ENCODE results near the gene RPS15. TPM values are rescaled to one million over a fixed set of nuclear protein-coding genes. Genes with fewer than 3 reads are reported as not detected.

RPS15 gene
- total and polyA plus RNA-seq, 4 experiments from 2014 or later: 1,715 to 2,757 (median 2,201) TPM

DNA sequence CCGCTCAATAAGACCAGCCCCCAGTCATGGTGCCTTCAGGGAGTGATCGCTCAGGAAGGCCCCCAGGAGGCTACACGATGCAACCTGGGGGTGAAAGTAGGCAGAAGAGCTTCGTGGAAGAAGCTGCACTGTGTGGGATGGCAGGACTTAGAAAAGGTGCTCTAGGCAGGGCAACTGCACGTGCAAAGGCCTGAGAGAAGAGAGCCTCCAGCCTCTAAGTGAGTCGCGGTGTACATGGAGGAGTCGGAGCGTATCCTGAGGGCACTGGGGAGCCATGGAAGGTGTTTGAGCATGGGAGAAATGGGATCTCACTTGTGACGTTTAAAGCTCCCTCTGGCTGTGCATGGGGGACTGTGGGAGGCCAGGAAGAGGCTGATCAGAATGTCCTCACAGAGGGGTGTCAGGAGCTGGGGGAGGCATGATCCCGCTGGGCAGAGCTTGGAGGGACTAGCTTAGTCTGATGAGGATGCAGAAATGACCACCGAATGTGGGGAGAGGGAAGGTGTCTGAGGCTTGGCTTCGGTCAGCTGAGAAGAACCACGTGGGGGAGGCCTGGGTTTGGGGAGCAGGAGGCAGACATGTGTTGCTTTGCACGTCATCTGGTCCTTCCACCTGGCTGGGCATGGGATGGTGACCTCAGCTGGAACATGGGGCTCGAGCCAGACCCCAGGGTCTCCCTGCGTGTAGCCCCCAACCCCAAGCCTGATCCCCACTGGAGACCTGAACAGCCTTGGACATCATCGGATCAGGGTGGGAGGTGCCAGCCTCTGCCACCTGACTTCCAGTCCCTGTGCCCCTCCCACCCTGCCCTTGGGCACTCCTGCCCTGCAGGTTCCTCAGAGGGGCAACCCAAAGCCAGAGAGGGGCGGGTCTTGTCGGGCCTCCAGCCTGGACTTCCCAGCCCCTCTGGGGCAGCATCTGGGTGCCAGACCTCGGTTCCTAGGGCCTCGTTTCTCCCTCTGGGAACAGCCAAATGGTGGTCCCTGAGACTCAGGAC, 12.8 kb downstream of the RPS15 start:
- intact Hi-C loops (cut with micrococcal nuclease): no loop called here
- H3K4me3 ChIP-seq (ENCODE audit: low read length in 2 of 2): no peak overlapping the region
- no peak for DNase-seq
- no peak overlapping the region for H3K27ac ChIP-seq (ENCODE audit: low read depth, low read length)
- peaks cover 40% of the 10 kb centered on the region for H3K27me3 ChIP-seq (ENCODE audit: insufficient read depth, low read length)
- H3K4me1 ChIP-seq (ENCODE audit: insufficient read depth, low read length): peaks cover 32% of the 10 kb centered on the region
- H3K9me3 ChIP-seq (ENCODE audit: control insufficient read depth in 1 of 2, low read length in 2 of 2): no peaks in the 10 kb centered on the region
- Mint-ChIP-seq H3K4me1 (peaks cover 8 to 32% (median 19%) of the 10 kb centered on the region in 4 donors), H3K4me3 (peak overlapping the region in 5 of 8 donors; percentile 25 to 68 (median 47)), H3K36me3 (no peaks in the 10 kb centered on the region), H3K9me3 (peaks cover 0 to 3% (median 0%) of the 10 kb centered on the region in 8 donors), H3K27me3 (peaks cover 34 to 49% of the 10 kb centered on the region in 2 donors), H3K27ac (peak overlapping the region in 3 of 7 donors; percentile 17 to 65 (median 39))
- CTCF ChIA-PET (ENCODE audit: partially characterized antibody): no interaction called here
- POLR2A ChIA-PET (ENCODE audit: partially characterized antibody): no interaction called here
- H3K36me3 ChIP-seq (ENCODE audit: insufficient read depth, low read length): no peaks in the 10 kb centered on the region

DNA sequence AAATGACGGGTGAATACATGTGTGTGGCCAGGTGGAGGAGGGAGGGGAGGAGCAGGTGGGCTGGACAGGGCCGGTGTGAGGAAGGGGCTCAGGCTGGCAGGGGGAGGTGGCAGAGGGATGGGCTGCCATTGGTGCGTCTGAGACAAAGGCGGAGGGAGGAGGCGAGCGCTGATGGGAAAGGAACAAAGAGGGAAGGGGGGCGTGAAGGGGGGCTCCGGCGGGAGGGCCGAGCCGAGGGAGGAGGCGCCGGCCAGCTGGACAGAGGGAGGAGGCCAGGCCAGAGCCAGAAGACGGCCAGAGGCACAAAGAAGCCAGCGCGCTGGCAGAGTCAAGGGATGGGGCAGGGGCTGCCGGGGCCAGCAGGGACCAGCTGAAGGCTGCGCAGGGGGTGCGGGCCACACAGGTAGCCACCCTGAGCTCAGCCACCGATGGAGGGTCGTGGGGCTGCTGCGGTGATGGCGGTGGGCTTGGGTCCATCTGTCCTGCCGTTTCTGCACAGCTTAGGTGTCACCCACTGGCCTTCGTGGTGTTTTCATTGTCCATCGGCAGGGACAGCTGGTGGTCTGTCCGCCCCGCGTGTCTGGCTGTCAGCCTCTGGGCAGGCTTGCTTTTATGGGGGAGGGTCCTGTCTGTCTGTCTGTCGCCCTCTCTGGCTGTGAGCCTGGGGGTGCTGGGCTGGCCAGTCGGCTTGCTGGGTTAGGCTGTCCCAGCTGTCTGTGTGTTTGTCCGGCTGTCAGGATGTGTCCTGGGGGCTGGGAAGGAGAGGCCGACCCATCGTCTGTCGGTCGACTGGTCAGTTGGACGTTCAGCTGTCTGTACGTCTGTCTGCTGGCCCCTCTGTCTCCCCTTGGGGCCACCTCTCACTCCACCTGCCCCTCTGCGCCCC, 14.0 kb downstream of the RPS15 start:
- peaks cover 0 to 2% (median 0%) of the 10 kb centered on the region in 8 donors for H3K9me3 Mint-ChIP-seq
- peaks cover 37% of the 10 kb centered on the region for H3K27me3 ChIP-seq (ENCODE audit: insufficient read depth, low read length)
- H3K27me3 Mint-ChIP-seq: peaks cover 33 to 49% of the 10 kb centered on the region in 2 donors
- peaks cover 8 to 32% (median 19%) of the 10 kb centered on the region in 4 donors for H3K4me1 Mint-ChIP-seq
- no peak overlapping the region for H3K27ac Mint-ChIP-seq
- CTCF ChIA-PET (ENCODE audit: partially characterized antibody): interaction anchor here (1.5 kb wide), 1 partner anchor 14 kb away, joined by 3 read pairs; no protein-coding TSS in a partner anchor
- H3K4me3 Mint-ChIP-seq: no peak overlapping the region
- no peaks in the 10 kb centered on the region for H3K36me3 ChIP-seq (ENCODE audit: insufficient read depth, low read length)
- DNase-seq: no peak
- no peak overlapping the region for H3K4me3 ChIP-seq (ENCODE audit: low read length in 2 of 2)
- H3K36me3 Mint-ChIP-seq: no peaks in the 10 kb centered on the region
- no peaks in the 10 kb centered on the region for H3K9me3 ChIP-seq (ENCODE audit: control insufficient read depth in 1 of 2, low read length in 2 of 2)
- POLR2A ChIA-PET (ENCODE audit: partially characterized antibody): interaction anchor here (0.6 kb wide), 1 partner anchor 9 kb away, joined by 3 read pairs; no protein-coding TSS in a partner anchor
- no peak overlapping the region for H3K27ac ChIP-seq (ENCODE audit: low read depth, low read length)
- H3K4me1 ChIP-seq (ENCODE audit: insufficient read depth, low read length): peaks cover 30% of the 10 kb centered on the region
- intact Hi-C loops (cut with micrococcal nuclease): no loop called here

DNA sequence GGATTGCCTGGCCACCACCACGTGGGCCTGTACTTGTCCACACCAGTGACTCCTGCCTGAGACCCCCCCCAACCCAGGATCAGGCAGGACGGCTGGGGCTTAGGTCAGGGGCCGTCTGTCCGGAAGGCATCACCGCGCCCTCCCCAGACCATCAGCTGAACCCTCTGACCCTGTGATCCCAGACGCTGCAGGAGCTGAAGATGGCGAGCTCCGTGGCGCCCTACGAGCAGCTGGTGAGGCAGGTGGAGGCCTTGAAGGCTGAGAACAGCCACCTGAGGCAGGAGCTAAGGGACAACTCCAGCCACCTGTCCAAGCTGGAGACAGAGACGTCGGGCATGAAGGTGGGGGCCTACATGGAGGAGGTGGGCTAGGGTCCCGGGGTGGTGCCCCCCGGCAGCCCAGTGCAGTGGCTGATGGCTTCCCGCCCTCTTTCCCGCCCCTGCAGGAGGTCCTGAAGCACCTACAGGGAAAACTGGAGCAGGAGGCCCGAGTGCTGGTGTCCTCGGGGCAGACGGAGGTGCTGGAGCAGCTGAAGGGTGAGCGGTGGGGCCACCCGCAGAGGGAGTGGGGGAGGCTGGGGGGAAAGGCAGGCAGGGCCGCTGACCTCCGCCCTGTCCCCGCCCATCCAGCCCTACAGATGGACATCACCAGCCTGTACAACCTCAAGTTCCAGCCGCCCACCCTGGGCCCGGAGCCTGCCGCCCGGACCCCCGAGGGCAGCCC, 14.8 kb downstream of the RPS15 start:
- Histone ChIP-seq H3K27ac (ENCODE audit: low read depth, low read length) (no peak overlapping the region), H3K27me3 (ENCODE audit: insufficient read depth, low read length) (peaks cover 29% of the 10 kb centered on the region), H3K36me3 (ENCODE audit: insufficient read depth, low read length) (no peaks in the 10 kb centered on the region), H3K4me1 (ENCODE audit: insufficient read depth, low read length) (peaks cover 30% of the 10 kb centered on the region), H3K4me3 (ENCODE audit: low read length in 2 of 2) (no peak overlapping the region), H3K9me3 (ENCODE audit: control insufficient read depth in 1 of 2, low read length in 2 of 2) (no peaks in the 10 kb centered on the region)
- ChIA-PET POLR2A (ENCODE audit: partially characterized antibody) (interaction anchor here (0.6 to 0.9 kb wide), 2 partner anchors 10 to 38 kb away, joined by 3 read pairs; partner anchors contain the start of gene REEP6), CTCF (ENCODE audit: partially characterized antibody) (interaction anchor here (1.5 kb wide), 1 partner anchor 13 kb away, joined by 3 read pairs; no protein-coding TSS in a partner anchor)
- intact Hi-C loops (cut with micrococcal nuclease): no loop called here
- Mint-ChIP-seq H3K27me3 (peaks cover 25 to 43% of the 10 kb centered on the region in 2 donors), H3K27ac (no peak overlapping the region), H3K4me1 (peaks cover 8 to 27% (median 19%) of the 10 kb centered on the region in 4 donors), H3K36me3 (no peaks in the 10 kb centered on the region), H3K9me3 (peaks cover 0 to 2% (median 0%) of the 10 kb centered on the region in 8 donors), H3K4me3 (no peak overlapping the region)
- no peak for DNase-seq

DNA sequence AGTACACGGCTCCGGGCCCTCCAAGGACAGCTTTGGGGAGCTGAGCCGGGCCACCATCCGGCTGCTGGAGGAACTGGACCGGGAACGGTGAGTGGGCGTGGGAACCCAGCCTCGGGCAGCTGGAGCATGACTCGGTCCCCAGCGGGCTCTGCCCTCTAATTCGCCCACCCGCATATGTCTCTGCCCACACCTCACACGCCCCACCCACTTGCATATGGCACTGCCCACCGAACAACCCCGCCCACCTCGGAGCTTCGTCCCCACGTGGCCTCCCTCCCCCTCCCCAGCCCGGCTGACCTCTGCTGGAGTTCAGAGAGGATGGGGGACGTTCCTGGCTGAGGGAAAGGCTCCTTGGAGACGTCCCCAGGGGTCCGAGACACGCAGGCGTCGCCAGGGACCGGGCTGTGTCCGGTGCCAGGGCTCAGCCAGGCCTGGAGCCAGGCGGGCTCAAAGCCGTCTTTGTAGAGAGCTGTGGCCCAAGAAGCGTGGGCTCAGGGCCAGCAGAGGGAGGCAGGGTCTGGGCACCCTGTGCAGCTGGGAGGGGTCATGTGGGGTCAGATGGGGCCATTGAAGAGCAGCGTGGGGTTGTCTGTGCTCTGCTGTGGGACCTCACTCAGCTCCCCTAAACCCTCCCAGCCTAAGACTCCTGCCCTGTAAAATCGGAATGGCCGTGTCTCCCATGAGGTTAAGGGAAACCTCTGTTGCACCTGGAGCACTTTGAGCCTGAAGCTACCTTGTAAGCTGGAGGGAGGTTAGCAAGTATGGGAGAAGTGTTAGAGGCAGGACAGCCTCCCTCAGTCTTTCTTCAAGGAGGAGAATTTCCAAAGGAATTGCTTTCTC, 15.5 kb downstream of the RPS15 start:
- Histone ChIP-seq H3K36me3 (ENCODE audit: insufficient read depth, low read length) (no peaks in the 10 kb centered on the region), H3K4me1 (ENCODE audit: insufficient read depth, low read length) (peaks cover 30% of the 10 kb centered on the region), H3K4me3 (ENCODE audit: low read length in 2 of 2) (no peak overlapping the region), H3K27ac (ENCODE audit: low read depth, low read length) (no peak overlapping the region), H3K9me3 (ENCODE audit: control insufficient read depth in 1 of 2, low read length in 2 of 2) (no peaks in the 10 kb centered on the region), H3K27me3 (ENCODE audit: insufficient read depth, low read length) (peaks cover 26% of the 10 kb centered on the region)
- DNase-seq: no peak
- ChIA-PET CTCF (ENCODE audit: partially characterized antibody) (interaction anchor here (1.2 to 1.5 kb wide), 3 partner anchors 9 to 22 kb away, joined by 3 read pairs; no protein-coding TSS in a partner anchor), POLR2A (ENCODE audit: partially characterized antibody) (interaction anchor here (0.9 to 3.7 kb wide), 2 partner anchors 10 to 37 kb away, joined by 3 to 20 read pairs; partner anchors contain the start of gene REEP6)
- Mint-ChIP-seq H3K9me3 (peaks cover 0 to 2% (median 0%) of the 10 kb centered on the region in 8 donors), H3K4me1 (peaks cover 8 to 26% (median 19%) of the 10 kb centered on the region in 4 donors), H3K27ac (no peak overlapping the region), H3K36me3 (no peaks in the 10 kb centered on the region), H3K4me3 (no peak overlapping the region), H3K27me3 (peaks cover 25 to 41% of the 10 kb centered on the region in 2 donors)
- intact Hi-C loops (cut with micrococcal nuclease): no loop called here

DNA sequence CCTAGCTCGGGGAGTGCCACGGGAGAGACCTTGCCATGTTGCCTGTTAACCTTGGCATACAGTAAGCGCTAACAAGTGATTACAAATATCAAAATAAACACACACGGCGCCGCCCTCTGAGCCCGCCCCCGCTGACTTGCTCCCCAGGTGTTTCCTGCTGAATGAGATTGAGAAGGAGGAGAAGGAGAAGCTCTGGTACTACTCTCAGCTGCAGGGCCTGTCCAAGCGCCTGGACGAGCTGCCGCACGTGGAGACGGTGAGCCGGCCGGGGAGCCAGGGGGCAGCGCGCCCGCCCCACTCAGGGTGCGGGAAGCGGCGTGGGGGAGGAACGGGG, 16.8 kb downstream of the RPS15 start:
- Mint-ChIP-seq H3K9me3 (peaks cover 0 to 2% (median 0%) of the 10 kb centered on the region in 8 donors), H3K36me3 (no peaks in the 10 kb centered on the region), H3K27ac (no peak overlapping the region), H3K4me1 (peaks cover 6 to 18% (median 14%) of the 10 kb centered on the region in 4 donors), H3K4me3 (peak overlapping the region in 3 of 8 donors; percentile 25 to 39 (median 34)), H3K27me3 (peaks cover 22 to 41% of the 10 kb centered on the region in 2 donors)
- ChIA-PET POLR2A (ENCODE audit: partially characterized antibody) (interaction anchor here (0.8 to 3.7 kb wide), 4 partner anchors 11 to 35 kb away, joined by 3 to 20 read pairs (median 4); partner anchors contain the start of gene PCSK4), CTCF (ENCODE audit: partially characterized antibody) (interaction anchor here (1.0 to 1.4 kb wide), 3 partner anchors 10 to 21 kb away, joined by 3 read pairs; no protein-coding TSS in a partner anchor)
- no peak overlapping the region for H3K4me3 ChIP-seq (ENCODE audit: low read length in 2 of 2)
- DNase-seq: no peak
- H3K27me3 ChIP-seq (ENCODE audit: insufficient read depth, low read length): peaks cover 16% of the 10 kb centered on the region
- intact Hi-C loops (cut with micrococcal nuclease): no loop called here
- H3K9me3 ChIP-seq (ENCODE audit: control insufficient read depth in 1 of 2, low read length in 2 of 2): no peaks in the 10 kb centered on the region
- peaks cover 24% of the 10 kb centered on the region for H3K4me1 ChIP-seq (ENCODE audit: insufficient read depth, low read length)
- no peaks in the 10 kb centered on the region for H3K36me3 ChIP-seq (ENCODE audit: insufficient read depth, low read length)
- no peak overlapping the region for H3K27ac ChIP-seq (ENCODE audit: low read depth, low read length)
